HG03558 (cell line): ENCODE results near the gene ATRNL1.
"Not testable (repeated sequence)": the region's sequence is repeated elsewhere in the genome, so short reads cannot be mapped to it uniquely, and the experiment has no call there.

Source experiments
- ATAC-seq: cut with Tn5 transposase; IDR thresholded peaks from one replicate; pipeline ENCODE4 v1.9.1; 2021; ENCODE audit warnings: moderate number of reproducible peaks; ENCODE audit not compliant: unreplicated experiment; ENCODE audit errors: extremely low read depth

The ATRNL1 gene

GRCh38 chr10:115171392-115171960, 78.3 kb downstream of the ATRNL1 start:
- ATAC-seq, result no peak

DNA sequence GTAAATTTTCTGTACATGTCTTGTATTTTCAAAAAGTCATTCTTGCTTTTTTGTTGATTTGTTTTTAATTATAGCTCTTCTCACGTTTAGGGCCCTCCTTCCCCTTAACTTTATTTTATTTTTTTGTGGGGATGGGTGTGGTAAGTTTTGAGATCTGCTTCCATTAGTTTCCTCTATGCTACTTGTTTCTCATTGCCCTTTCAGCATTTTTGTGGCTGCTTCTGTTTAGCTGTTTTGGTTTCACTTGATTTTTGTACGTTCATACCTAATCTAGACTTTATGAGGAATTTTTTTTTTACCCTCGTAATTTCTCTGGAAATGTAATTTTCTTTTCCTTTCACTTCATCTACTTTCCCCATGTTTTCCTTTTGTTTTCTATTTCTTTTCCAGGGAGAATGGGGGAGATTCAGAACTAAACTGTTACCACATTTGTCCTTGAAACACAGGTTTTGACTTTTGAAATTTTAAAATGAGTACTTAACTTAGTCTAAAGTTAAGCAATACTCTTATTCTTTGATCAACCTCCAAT, 80.8 kb downstream of the ATRNL1 start:
- no peak for ATAC-seq

- not testable (repeated sequence) for ATAC-seq
Observed at GRCh38 chr10:115207276-115207675, 114.1 kb downstream of the ATRNL1 start.

DNA sequence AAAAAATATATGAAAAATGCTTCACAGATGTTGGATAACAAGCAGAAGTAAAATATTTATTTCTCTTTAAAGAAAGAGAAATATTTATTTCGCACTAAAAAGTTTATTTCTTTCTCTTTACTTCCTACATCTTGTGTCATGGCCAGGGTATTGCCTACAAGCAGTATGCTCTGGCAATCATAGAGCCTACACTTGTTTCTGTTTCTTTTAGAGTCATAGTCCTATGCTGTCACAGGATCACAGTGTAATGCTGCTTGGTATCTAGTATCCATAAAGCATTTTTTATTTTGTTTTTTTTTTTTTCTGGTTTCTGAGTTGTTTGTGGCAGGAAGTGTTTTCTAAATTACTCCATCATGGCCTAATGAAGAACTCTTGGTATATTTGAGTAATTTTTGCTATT, 116.0 kb downstream of the ATRNL1 start:
- ATAC-seq, result no peak

GRCh38 chr10:115214829-115215228, 121.7 kb downstream of the ATRNL1 start:
- no peak for ATAC-seq

- no peak for ATAC-seq
Observed at GRCh38 chr10:115219203-115219602, 126.0 kb downstream of the ATRNL1 start.

- ATAC-seq, result no peak
Observed at GRCh38 chr10:115222039-115222438, 128.9 kb downstream of the ATRNL1 start.

- no peak for ATAC-seq
Observed at GRCh38 chr10:115239761-115240160, 146.6 kb downstream of the ATRNL1 start.

DNA sequence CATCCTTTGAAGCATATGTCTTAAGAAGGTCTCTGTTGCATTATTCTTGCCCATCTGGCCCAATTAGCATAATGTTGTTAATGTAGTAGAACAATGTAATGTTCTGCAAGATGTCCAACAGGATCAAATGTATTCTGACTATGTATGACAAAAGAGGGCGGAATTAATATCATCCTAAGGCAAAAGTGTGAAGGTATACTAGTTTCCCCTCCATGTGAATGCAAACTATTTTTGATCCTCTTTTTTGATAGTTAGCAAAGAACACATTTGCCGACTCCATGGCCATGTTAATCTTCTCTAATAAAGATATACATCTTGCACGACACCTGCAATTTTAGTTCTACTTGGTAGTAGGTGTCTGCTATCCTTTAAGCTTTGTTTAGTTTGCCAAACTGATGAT, 157.6 kb downstream of the ATRNL1 start:
- no peak for ATAC-seq

- not testable (repeated sequence) for ATAC-seq
Observed at GRCh38 chr10:115253765-115254164, 160.6 kb downstream of the ATRNL1 start.

GRCh38 chr10:115272482-115272881, 179.3 kb downstream of the ATRNL1 start:
- ATAC-seq, result no peak

GRCh38 chr10:115278294-115278693, 185.1 kb downstream of the ATRNL1 start:
- no peak for ATAC-seq

DNA sequence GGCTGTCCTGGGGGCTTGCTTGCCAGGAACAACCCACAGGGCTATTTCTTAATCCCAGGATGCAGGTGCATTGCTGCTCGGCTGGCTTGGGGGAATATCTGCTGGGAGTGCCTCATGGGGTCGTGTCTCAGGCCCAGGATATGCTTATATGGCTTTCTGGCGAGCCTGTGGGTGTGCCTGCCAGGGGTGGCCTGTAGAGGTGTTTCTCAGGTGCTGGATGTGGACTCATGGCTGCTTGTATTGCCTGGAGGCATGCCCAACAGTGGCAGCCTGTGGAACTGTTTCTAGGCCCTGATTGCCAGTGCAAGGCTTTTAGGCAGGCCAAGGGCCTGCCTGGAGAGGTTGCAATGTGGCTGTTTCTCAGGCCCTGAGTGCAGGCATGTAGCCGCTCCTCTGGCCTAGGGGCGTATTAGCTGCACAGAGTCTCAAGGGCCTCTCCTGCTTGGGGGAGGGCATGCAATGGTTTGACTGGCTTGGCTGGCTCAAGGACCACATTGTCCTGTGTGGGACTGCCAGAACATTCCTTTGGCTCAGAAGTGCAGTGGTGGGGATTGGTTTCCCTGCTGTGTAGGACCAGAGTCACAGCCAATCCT, 202.1 kb downstream of the ATRNL1 start:
- ATAC-seq, result no peak

DNA sequence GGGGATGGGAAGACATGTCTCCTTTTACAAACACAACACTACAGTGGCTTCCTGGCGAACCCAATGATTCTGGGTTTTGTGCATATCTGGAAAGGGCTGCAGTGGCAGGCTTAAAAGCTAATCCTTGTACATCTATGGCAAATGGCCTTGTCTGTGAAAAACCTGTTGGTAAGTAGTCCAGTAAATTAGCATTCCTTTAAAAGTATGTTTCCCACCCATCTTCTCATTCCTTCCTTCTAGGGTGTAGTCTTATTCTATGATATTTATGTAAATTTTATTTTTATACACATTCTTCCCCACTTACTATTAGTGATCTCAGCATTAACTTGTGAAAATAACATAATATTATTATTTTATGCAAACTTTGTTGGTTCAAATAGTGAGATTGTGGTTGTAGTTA, 206.9 kb downstream of the ATRNL1 start:
- no peak for ATAC-seq

DNA sequence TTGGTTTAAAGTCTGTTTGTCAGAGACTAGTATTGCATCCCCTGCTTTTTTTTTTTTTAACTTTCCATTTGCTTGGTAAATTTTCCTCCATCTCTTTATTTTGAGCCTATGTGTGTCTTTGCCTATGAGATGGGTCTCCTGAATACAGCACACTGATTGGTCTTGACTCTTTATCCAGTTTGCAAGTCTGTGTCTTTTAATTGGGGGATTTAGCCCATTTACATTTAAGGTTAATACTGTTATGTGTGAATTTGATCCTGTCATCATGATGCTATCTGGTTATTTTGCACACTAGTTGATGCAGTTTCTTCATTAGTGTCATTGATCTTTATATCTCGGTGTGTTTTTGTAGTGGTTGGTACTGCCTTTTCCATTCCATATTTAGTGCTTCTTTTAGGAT, 226.5 kb downstream of the ATRNL1 start:
- not testable (repeated sequence) for ATAC-seq

GRCh38 chr10:115321360-115321759, 228.2 kb downstream of the ATRNL1 start:
- no peak for ATAC-seq

DNA sequence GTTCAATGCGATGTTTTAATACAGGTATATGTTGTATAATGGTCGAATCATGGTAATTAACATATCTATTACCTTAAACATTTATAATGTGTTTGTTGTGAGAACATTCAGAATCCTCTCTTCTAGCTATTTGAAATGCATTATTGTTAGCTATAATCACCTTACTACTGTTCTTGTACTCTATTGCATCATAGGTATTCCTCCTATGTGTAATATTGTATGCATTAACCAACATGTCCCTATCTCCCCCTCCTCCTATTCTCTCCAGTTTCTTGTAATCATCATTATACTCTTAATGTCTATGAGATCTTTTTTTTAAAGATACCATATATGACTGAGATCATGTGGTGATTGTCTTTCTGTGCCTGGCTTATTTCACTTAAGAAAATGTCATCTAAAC, 235.2 kb downstream of the ATRNL1 start:
- no peak for ATAC-seq

DNA sequence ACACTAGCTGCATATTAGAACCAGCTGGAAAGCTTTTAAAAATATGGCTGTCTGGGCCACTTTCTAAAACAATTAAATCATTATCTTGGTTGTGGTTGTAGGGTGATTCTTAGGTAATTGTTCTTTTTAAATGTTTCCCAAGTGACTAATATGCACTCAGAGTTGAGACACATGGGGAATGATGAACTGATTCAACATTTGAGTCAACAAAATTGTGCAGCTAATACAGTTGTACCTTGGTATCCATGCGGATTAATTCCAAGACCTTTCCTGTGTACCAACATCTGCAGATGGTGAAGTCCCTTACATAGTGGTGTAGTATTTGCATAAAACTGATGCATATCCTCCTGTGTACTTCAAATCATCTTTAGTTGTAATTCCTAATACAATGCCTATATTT, 242.2 kb downstream of the ATRNL1 start:
- ATAC-seq, result no peak

GRCh38 chr10:115355162-115355760, 262.1 kb downstream of the ATRNL1 start:
- ATAC-seq, result peak; percentile 66

GRCh38 chr10:115367920-115368319, 274.8 kb downstream of the ATRNL1 start:
- ATAC-seq, result not testable (repeated sequence)

- no peak for ATAC-seq
Observed at GRCh38 chr10:115379064-115379463, 285.9 kb downstream of the ATRNL1 start.

DNA sequence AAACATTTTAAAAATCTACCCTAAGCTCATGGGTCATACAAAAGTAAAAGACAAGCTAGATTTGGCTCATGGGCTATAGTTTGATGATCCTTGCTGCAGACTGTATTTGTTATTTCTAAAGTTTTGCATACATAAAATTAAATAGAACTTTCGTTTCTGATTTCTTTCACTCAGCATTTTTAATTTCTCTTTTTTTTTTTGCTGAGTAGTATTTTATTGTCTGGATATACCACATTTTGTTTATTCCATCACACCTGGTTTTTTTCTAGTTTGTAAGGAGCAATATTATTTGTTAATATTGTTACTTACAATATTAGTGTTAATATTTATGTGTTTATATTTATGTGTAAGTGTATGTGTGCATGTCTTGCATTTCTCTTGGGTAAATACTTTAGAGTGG, 291.5 kb downstream of the ATRNL1 start:
- ATAC-seq, result no peak
